Prostate gland (tissue), 2 donors: ENCODE results near the gene NLRP13.

Experiments
- POLR2A ChIP-seq: fragments of 450-650 bp; IDR thresholded peaks from one replicate; pipeline ENCODE4 v1.6.1; 2016; ENCODE audit warnings: antibody characterized with exemption, mild to moderate bottlenecking
- POLR2AphosphoS5 ChIP-seq: sonication (generic); formaldehyde crosslinking; IDR thresholded peaks from one replicate; pipeline ENCODE4 v1.6.1; 2017; ENCODE audit warnings: antibody characterized with exemption
- TF ChIP-seq, protein P1 (sequence below), 4 experiments: fragments of 200-600 bp in 2 of 4; fragments of 450-650 bp in 2 of 4; sonication (generic) in 2 of 4; IDR thresholded peaks; 1 replicate in 3 of 4; 2 replicates in 1 of 4; pipeline ENCODE4 v1.5.1; 2016 to 2019; ENCODE audit warnings: antibody characterized with exemption in 4 of 4, mild to moderate bottlenecking in 2 of 4, moderate library complexity in 2 of 4

DNA sequence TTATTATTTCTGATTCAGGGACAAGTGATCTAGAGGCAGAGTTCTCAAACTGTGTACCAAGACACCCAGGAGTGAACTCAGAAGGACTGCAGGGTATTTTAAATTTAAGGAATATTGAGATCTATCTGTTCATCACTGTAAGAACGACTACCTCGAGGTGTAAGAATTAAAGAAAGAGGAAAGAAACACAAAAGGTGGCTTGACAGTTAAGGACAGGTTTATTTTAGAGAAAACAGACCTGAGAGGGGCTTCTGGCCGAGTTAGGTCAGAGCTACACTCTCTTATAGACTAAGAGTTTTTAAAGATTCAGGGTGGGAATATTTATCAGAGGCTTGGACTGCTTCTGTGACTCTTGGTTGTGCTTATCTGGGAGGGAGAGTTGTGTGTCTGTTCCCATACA is 41.8 kb upstream of the NLRP13 start:
- TF ChIP-seq POLR2A (no peak), POLR2AphosphoS5 (no peak)
- TF ChIP-seq, protein P1, sequence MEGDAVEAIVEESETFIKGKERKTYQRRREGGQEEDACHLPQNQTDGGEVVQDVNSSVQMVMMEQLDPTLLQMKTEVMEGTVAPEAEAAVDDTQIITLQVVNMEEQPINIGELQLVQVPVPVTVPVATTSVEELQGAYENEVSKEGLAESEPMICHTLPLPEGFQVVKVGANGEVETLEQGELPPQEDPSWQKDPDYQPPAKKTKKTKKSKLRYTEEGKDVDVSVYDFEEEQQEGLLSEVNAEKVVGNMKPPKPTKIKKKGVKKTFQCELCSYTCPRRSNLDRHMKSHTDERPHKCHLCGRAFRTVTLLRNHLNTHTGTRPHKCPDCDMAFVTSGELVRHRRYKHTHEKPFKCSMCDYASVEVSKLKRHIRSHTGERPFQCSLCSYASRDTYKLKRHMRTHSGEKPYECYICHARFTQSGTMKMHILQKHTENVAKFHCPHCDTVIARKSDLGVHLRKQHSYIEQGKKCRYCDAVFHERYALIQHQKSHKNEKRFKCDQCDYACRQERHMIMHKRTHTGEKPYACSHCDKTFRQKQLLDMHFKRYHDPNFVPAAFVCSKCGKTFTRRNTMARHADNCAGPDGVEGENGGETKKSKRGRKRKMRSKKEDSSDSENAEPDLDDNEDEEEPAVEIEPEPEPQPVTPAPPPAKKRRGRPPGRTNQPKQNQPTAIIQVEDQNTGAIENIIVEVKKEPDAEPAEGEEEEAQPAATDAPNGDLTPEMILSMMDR (IDR thresholded peaks at IDR 0.05): no peak
